CD14-positive monocyte (primary cell): ENCODE results near the gene ARHGAP30. TPM values are rescaled to one million over a fixed set of nuclear protein-coding genes. Genes with fewer than 3 reads are reported as not detected.

ENCODE experiments used
- DNase-seq, 3 donors: peaks; one replicate each; pipeline ENCODE4 v3.0.0-alpha.2; 2011 to 2022
- H2AFZ ChIP-seq: 2 replicates; pipeline ENCODE4 v1.6.0; 2012; ENCODE audit warnings: mild to moderate bottlenecking, low read depth, low read length, inconsistent platforms; ENCODE audit not compliant: insufficient read depth, poor library complexity, severe bottlenecking
- H3K27ac ChIP-seq, 2 donors: 1 replicate in 1 of 2; 2 replicates in 1 of 2; pipeline ENCODE4 v1.5.1; 2012 to 2013; ENCODE audit warnings: low read length in 2 of 2, control low read depth in 1 of 2, inconsistent platforms in 1 of 2, low read depth in 1 of 2, mild to moderate bottlenecking in 1 of 2
- H3K27me3 ChIP-seq, 2 donors: one replicate each; pipeline versions ENCODE4 v1.6.0 to v1.6.1; 2011 to 2013; ENCODE audit warnings: low read length in 2 of 2; ENCODE audit not compliant: control insufficient read depth in 2 of 2, insufficient read depth in 2 of 2
- H3K36me3 ChIP-seq, 2 donors: replicated peaks in 1 of 2; 1 replicate in 1 of 2; 2 replicates in 1 of 2; pipeline versions ENCODE4 v1.5.1 to v1.6.1; 2012 to 2013; ENCODE audit warnings: low read length in 2 of 2, control low read depth in 1 of 2, inconsistent platforms in 1 of 2, mild to moderate bottlenecking in 1 of 2; ENCODE audit not compliant: insufficient read depth in 2 of 2, control insufficient read depth in 1 of 2
- H3K4me1 ChIP-seq, 2 donors: 1 replicate in 1 of 2; 2 replicates in 1 of 2; pipeline versions ENCODE4 v1.5.1 to v1.6.1; 2012 to 2013; ENCODE audit warnings: low read length in 2 of 2, control low read depth in 1 of 2, inconsistent platforms in 1 of 2, mild to moderate bottlenecking in 1 of 2, moderate library complexity in 1 of 2; ENCODE audit not compliant: insufficient read depth in 2 of 2, control insufficient read depth in 1 of 2
- H3K4me2 ChIP-seq: replicated peaks from 2 replicates; pipeline ENCODE3; 2012; ENCODE audit warnings: low read length, moderate library complexity, mild to moderate bottlenecking; ENCODE audit not compliant: poor library complexity, severe bottlenecking; ENCODE audit errors: extremely low read depth
- H3K4me3 ChIP-seq, 3 experiments: fragments of 200-600 bp in 1 of 3; sonication (generic) in 1 of 3; replicated peaks in 1 of 3; 1 replicate in 2 of 3; 2 replicates in 1 of 3; pipeline ENCODE4 v1.5.1; 2011 to 2013; ENCODE audit warnings: low read length in 3 of 3, mild to moderate bottlenecking in 3 of 3, control low read depth in 2 of 3, low read depth in 2 of 3, inconsistent platforms in 1 of 3, moderate library complexity in 1 of 3
- H3K79me2 ChIP-seq: 2 replicates; pipeline ENCODE4 v1.6.0; 2012; ENCODE audit warnings: mild to moderate bottlenecking, control low read depth, inconsistent platforms, low read length, moderate library complexity; ENCODE audit not compliant: insufficient read depth
- H3K9ac ChIP-seq: 2 replicates; pipeline ENCODE4 v1.6.0; 2017; ENCODE audit warnings: low read length, mild to moderate bottlenecking; ENCODE audit not compliant: insufficient read depth, poor library complexity, severe bottlenecking
- H3K9me3 ChIP-seq, 2 donors: replicated peaks in 1 of 2; 1 replicate in 1 of 2; 2 replicates in 1 of 2; pipeline versions ENCODE4 v1.5.1 to v1.6.1; 2012 to 2013; ENCODE audit warnings: low read length in 2 of 2, control low read depth in 1 of 2; ENCODE audit not compliant: control insufficient read depth in 1 of 2, insufficient read depth in 1 of 2
- H4K20me1 ChIP-seq: 2 replicates; pipeline ENCODE4 v1.6.0; 2012; ENCODE audit warnings: mild to moderate bottlenecking, low read length, control low read depth, moderate library complexity; ENCODE audit not compliant: insufficient read depth
- H3K27ac Mint-ChIP-seq, 7 donors: one replicate each; pipeline ENCODE4 v1.8.0; 2020; ENCODE audit warnings: mild to moderate bottlenecking in 7 of 7, mixed read lengths in 7 of 7, moderate library complexity in 6 of 7, inconsistent platforms in 2 of 7
- H3K27me3 Mint-ChIP-seq, 3 donors: one replicate each; pipeline ENCODE4 v1.8.0; 2021 to 2022; ENCODE audit warnings: low read depth in 3 of 3, mild to moderate bottlenecking in 3 of 3, mixed read lengths in 3 of 3, moderate library complexity in 3 of 3, inconsistent platforms in 1 of 3
- H3K36me3 Mint-ChIP-seq, 2 donors: one replicate each; pipeline ENCODE4 v1.8.0; 2020; ENCODE audit warnings: mixed read lengths in 2 of 2, inconsistent platforms in 1 of 2, mild to moderate bottlenecking in 1 of 2
- H3K4me1 Mint-ChIP-seq: one replicate; pipeline ENCODE4 v1.8.0; 2020; ENCODE audit warnings: mild to moderate bottlenecking, mixed read lengths
- H3K4me3 Mint-ChIP-seq, 2 donors: one replicate each; pipeline ENCODE4 v1.8.0; 2020; ENCODE audit warnings: mild to moderate bottlenecking in 2 of 2, mixed read lengths in 2 of 2, moderate library complexity in 1 of 2
- H3K9me3 Mint-ChIP-seq, 7 donors: one replicate each; pipeline ENCODE4 v1.8.0; 2020 to 2022; ENCODE audit warnings: mixed read lengths in 7 of 7, mild to moderate bottlenecking in 6 of 7, moderate library complexity in 6 of 7, inconsistent platforms in 2 of 7
- CTCF ChIP-seq: fragments of 200-600 bp; IDR thresholded peaks from one replicate; pipeline ENCODE4 v1.8.0; 2022; ENCODE audit warnings: antibody characterized with exemption, mild to moderate bottlenecking
- WGBS: methylation state at CpG from one replicate; pipeline ENCODE4 v1.1.5; 2013; ENCODE audit warnings: missing lambda C conversion rate; ENCODE audit not compliant: insufficient coverage; 5-methylcytosine and 5-hydroxymethylcytosine counted together
- intact Hi-C, 2 donors: fragments of 100-400 bp; cut with micrococcal nuclease; formaldehyde crosslinking; loops; one replicate each; pipeline versions ENCODE4 v1.15.0 to v1.15.1; 2023
- polyA plus RNA-seq, 3 donors: library from polyadenylated mRNA; depleted of rRNA in 1 of 3; unstranded in 2 of 3; stranded (reverse) in 1 of 3; fragments of 300-500 nt in 2 of 3; fragments of >200 nt in 1 of 3; fragmentation: Illumina TruSeq in 2 of 3; gene quantifications; 1 replicate in 2 of 3; 2 replicates in 1 of 3; pipeline ENCODE4 v1.2.3, GENCODE V29; 2012 to 2021

Gene ARHGAP30
- polyA plus RNA-seq, 3 donors = 101 to 140 (median 129) TPM

GRCh38 chr1:161079436-161080110 is 9.9 kb upstream of the ARHGAP30 start:
- H2AFZ ChIP-seq = no peak overlapping the region
- H3K4me3 ChIP-seq = no peak overlapping the region
- Mint-ChIP-seq H3K27me3 (peaks cover 0 to 1% (median 0%) of the 10 kb centered on the region in 3 donors), H3K36me3 (peaks cover 4 to 12% of the 10 kb centered on the region in 2 donors), H3K4me1 (peaks cover 52% of the 10 kb centered on the region), H3K27ac (peak overlapping the region in 3 of 7 donors; percentile 35 to 68 (median 50)), H3K9me3 (no peaks in the 10 kb centered on the region), H3K4me3 (no peak overlapping the region)
- WGBS = 79% methylated on average over 38 of the region's 41 CpGs
- no peak overlapping the region for H3K27ac ChIP-seq
- no peak for DNase-seq
- H3K27me3 ChIP-seq = no peaks in the 10 kb centered on the region
- H3K79me2 ChIP-seq = no peaks in the 10 kb centered on the region
- H3K9ac ChIP-seq = no peak overlapping the region
- H3K9me3 ChIP-seq = no peaks in the 10 kb centered on the region
- peaks cover 42 to 53% of the 10 kb centered on the region in 2 donors for H3K4me1 ChIP-seq
- no peaks in the 10 kb centered on the region for H4K20me1 ChIP-seq
- no peak for TF ChIP-seq CTCF
- no peaks in the 10 kb centered on the region for H3K36me3 ChIP-seq
- intact Hi-C loops = no loop called here
- peak overlapping the region; percentile 4 for H3K4me2 ChIP-seq

- H3K27me3 Mint-ChIP-seq = no peaks in the 10 kb centered on the region
- TF ChIP-seq CTCF = no peak
- H3K27ac Mint-ChIP-seq = peak overlapping the region in 1 of 7 donors; percentile 8
- no peak overlapping the region for H3K27ac ChIP-seq
- no peak overlapping the region for H3K9ac ChIP-seq
- no peak for DNase-seq
- no peaks in the 10 kb centered on the region for H3K9me3 ChIP-seq
- no peak overlapping the region for H3K4me2 ChIP-seq
- no peak overlapping the region for H3K4me3 Mint-ChIP-seq
- H2AFZ ChIP-seq = no peak overlapping the region
- intact Hi-C loops = no loop called here
- peaks cover 4 to 10% of the 10 kb centered on the region in 2 donors for H3K36me3 Mint-ChIP-seq
- H3K4me1 ChIP-seq = peaks cover 21 to 32% of the 10 kb centered on the region in 2 donors
- no peaks in the 10 kb centered on the region for H3K9me3 Mint-ChIP-seq
- no peaks in the 10 kb centered on the region for H4K20me1 ChIP-seq
- no peaks in the 10 kb centered on the region for H3K27me3 ChIP-seq
- H3K36me3 ChIP-seq = no peaks in the 10 kb centered on the region
- H3K79me2 ChIP-seq = no peaks in the 10 kb centered on the region
- 94% methylated on average over 8 of the region's 9 CpGs for WGBS
- H3K4me3 ChIP-seq = no peak overlapping the region
- peaks cover 36% of the 10 kb centered on the region for H3K4me1 Mint-ChIP-seq
Measured at GRCh38 chr1:161077426-161077825, 7.7 kb upstream of the ARHGAP30 start.
